GM12873 (cell line): ENCODE measurements around the gene USP33.

Experiments used
- TF ChIP-seq, protein P1 (sequence below): IDR thresholded peaks from 2 replicates; pipeline ENCODE4 v1.5.1; 2012; ENCODE audit warnings: low read depth, mild to moderate bottlenecking, moderate library complexity, low read length, control low read depth; ENCODE audit not compliant: insufficient read depth; ENCODE audit errors: missing control alignments

USP33 gene

DNA sequence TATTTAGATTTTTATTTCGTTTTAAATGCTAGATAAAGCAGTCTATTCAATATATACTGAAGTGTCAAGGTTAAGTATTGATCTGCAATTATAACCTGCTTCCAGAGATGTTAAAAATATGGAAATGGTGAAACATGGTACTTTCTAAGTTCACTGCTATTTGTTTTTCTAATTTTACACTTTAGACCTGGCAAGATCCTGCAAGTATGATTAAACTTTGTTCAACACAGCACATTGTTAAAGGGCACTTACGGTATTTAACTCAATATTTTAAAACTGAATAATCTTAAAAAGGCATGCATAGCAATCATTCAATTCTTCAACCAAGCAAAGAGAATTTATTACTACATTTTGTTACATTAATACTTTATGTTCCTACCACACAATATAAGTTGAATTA lies 41.5 kb downstream of the USP33 start:
- TF ChIP-seq, protein P1, sequence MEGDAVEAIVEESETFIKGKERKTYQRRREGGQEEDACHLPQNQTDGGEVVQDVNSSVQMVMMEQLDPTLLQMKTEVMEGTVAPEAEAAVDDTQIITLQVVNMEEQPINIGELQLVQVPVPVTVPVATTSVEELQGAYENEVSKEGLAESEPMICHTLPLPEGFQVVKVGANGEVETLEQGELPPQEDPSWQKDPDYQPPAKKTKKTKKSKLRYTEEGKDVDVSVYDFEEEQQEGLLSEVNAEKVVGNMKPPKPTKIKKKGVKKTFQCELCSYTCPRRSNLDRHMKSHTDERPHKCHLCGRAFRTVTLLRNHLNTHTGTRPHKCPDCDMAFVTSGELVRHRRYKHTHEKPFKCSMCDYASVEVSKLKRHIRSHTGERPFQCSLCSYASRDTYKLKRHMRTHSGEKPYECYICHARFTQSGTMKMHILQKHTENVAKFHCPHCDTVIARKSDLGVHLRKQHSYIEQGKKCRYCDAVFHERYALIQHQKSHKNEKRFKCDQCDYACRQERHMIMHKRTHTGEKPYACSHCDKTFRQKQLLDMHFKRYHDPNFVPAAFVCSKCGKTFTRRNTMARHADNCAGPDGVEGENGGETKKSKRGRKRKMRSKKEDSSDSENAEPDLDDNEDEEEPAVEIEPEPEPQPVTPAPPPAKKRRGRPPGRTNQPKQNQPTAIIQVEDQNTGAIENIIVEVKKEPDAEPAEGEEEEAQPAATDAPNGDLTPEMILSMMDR, result no peak

DNA sequence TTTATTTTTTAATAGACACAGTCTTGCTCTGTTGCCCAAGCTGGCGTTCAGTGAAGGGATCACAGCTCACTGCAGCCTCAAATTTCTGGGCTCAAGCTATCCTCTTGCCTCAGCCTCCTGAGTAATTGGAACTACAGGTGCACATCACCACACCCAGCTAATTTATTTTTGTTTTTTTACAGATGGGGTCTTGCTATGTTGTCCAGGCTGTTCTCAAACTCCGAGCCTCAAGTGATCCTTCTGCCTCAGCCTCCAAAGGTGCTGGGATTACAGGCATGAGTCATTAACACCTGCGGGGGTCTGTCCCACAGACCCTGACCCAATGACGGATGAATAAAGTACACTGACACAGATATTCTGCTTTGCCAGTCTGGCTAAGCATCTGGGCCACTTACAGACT lies 43.6 kb downstream of the USP33 start:
- TF ChIP-seq, protein P1, result no peak

DNA sequence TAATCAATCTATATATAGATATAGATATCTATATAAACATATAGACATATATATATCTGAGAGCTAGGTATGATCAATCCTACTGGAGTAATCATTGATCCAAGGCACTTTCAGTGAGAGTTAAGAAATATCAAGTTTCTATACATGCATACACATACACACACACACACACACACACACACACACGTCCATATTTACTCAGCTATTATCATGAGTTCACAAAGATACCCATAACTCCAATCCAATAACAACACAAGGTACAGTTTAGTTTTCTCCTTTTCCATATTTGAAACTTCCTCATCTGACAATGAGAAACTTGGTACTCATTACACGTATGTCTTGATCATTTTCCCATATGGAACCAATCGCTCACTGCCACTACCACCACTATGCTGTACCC lies 49.9 kb downstream of the USP33 start:
- TF ChIP-seq, protein P1, result no peak

DNA sequence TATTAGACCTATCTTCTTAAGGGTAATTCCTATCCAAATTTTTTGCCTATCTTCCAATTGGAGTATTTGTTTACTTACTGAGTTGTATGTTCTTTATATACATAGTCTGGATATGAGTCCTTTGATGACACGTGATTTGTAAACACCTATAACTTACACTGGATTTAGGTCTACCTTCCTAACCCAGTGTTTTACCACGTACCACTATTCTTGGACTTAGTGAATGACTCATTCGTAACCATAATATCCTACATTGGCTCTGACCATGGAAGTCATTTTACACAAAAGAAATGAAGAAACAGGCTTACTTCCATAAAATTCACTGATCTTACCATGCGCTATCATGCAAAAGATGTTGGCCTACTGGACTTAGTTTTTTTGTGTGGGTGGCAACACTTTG lies 53.3 kb downstream of the USP33 start:
- TF ChIP-seq, protein P1, result no peak

DNA sequence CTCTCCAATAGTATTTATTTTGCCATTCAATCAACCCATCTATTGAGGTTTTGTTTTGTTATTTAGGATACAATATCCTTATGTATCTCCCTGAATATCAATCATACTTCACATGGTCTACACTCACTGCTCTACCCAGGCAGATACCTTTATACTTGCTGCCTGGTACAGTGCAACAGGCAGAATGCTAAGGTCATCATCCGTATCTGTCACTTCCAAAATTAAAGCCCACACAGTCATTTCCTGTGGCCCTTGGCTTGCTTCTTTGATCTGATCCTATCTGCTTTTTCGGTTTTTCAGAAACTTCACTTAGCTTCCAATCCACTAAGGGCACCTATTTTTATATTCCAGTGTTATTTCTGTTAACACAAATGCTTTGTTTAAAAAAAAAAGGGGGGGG lies 54.9 kb downstream of the USP33 start:
- TF ChIP-seq, protein P1, result no peak

DNA sequence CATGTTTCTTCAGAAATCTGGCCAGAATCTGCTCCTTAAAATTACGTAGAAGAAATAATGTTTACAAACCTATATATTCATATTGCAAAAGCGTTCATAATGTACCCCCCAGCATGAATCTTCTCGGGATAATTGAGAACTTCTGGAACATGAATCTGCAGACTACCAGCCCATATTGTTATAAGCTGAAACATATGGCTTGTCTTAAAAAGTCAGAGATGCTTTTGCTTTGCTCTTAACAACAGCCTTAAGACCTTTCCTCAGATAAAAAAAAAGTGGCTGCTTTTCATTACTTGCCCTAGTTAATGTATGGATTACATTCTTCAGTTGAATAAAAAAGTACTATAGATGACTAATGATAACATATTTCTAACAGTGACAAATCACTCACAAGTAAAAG lies 62.2 kb downstream of the USP33 start:
- TF ChIP-seq, protein P1, result no peak

DNA sequence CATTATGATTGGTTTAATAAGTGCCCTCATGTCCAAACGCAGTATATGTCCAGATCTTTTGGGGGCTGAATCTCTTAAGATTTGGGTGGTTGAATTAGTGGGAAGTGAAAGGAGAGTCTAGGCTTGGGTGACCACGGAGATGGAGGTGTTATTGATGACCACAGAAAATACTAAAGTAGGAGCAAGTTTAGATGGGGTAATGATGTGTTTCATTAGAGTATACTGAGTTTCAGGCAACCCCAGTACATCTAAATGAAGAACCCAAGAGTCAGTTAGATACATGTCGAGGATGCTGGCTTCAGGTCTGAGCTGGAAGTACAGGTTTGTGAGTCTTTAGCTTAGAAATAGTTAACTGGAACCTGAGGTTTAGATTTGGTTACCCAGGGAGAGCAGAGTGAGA lies 70.7 kb downstream of the USP33 start:
- TF ChIP-seq, protein P1, result no peak
